BE2C (cell line): ENCODE results near the gene TMEM236. TPM values are rescaled to one million over a fixed set of nuclear protein-coding genes. Genes with fewer than 3 reads are reported as not detected.

Source experiments
- DNase-seq: peaks from one replicate; pipeline ENCODE4 v3.0.0-alpha.2; 2020
- H3K27me3 ChIP-seq: fragments of 250-450 bp; sonication (Bioruptor Pico); 2 replicates; pipeline ENCODE4 v1.5.1; 2020; ENCODE audit warnings: mild to moderate bottlenecking
- H3K36me3 ChIP-seq: fragments of 250-450 bp; sonication (Bioruptor Pico); 2 replicates; pipeline ENCODE4 v1.5.1; 2020; ENCODE audit warnings: mild to moderate bottlenecking
- H3K4me1 ChIP-seq: fragments of 250-450 bp; sonication (Bioruptor Pico); 2 replicates; pipeline ENCODE4 v1.5.1; 2020
- H3K4me3 ChIP-seq: 2 replicates; pipeline ENCODE4 v1.5.1; 2011; ENCODE audit warnings: low read depth, low read length
- H3K9me3 ChIP-seq: fragments of 250-450 bp; sonication (Bioruptor Pico); 2 replicates; pipeline ENCODE4 v1.5.1; 2020
- CTCF ChIP-seq: IDR thresholded peaks from 2 replicates; pipeline ENCODE4 v1.5.1; 2012; ENCODE audit warnings: mild to moderate bottlenecking, low read depth, low read length
- polyA plus RNA-seq: library from polyadenylated mRNA; unstranded; fragments of >200 nt; gene quantifications from one replicate; pipeline ENCODE4 v1.2.1, GENCODE V29; 2012; ENCODE audit warnings: low read depth, missing spikeins; ENCODE audit not compliant: insufficient read length, insufficient read depth

Gene TMEM236
- 0.23 TPM for polyA plus RNA-seq

GRCh38 chr10:17751781-17752445, at the start of gene TMEM236:
Gene TMEM236, plus strand, starts transcription at chr10:17752201. Its CDS starts 95 bp downstream, at chr10:17752296.
- H3K27me3 ChIP-seq, result no peaks in the 10 kb centered on the region
- H3K9me3 ChIP-seq, result no peaks in the 10 kb centered on the region
- no peak for DNase-seq
- TF ChIP-seq CTCF, result no peak
- H3K36me3 ChIP-seq, result no peaks in the 10 kb centered on the region
- H3K4me3 ChIP-seq, result no peak within 1 kb of the TSS
- H3K4me1 ChIP-seq, result no peaks in the 10 kb centered on the region

- DNase-seq, result no peak
- Histone ChIP-seq H3K36me3 (peaks cover 6% of the 10 kb centered on the region), H3K4me3 (no peak overlapping the region), H3K27me3 (no peaks in the 10 kb centered on the region), H3K4me1 (no peaks in the 10 kb centered on the region), H3K9me3 (no peaks in the 10 kb centered on the region)
- TF ChIP-seq CTCF, result no peak
Measured at GRCh38 chr10:17703706-17704105, 48.3 kb upstream of the TMEM236 start.

- DNase-seq, result no peak
- peaks cover 6% of the 10 kb centered on the region for H3K36me3 ChIP-seq
Measured at GRCh38 chr10:17708821-17709220, 43.2 kb upstream of the TMEM236 start.

GRCh38 chr10:17709492-17709891, 42.5 kb upstream of the TMEM236 start:
- H3K27me3 ChIP-seq, result no peaks in the 10 kb centered on the region
- peaks cover 8% of the 10 kb centered on the region for H3K36me3 ChIP-seq
- no peak overlapping the region for H3K4me3 ChIP-seq
- H3K9me3 ChIP-seq, result no peaks in the 10 kb centered on the region
- no peak for DNase-seq
- no peak for TF ChIP-seq CTCF
- no peaks in the 10 kb centered on the region; the same call in 1 of the 2 replicates for H3K4me1 ChIP-seq

More at GRCh38 chr10:17708821-17709220, 43.2 kb upstream of the TMEM236 start:
- Histone ChIP-seq H3K27me3 (no peaks in the 10 kb centered on the region), H3K9me3 (no peaks in the 10 kb centered on the region), H3K4me3 (no peak overlapping the region), H3K4me1 (no peaks in the 10 kb centered on the region; the same call in 1 of the 2 replicates)
- TF ChIP-seq CTCF, result no peak

- no peak for TF ChIP-seq CTCF
- Histone ChIP-seq H3K4me3 (no peak overlapping the region), H3K4me1 (no peaks in the 10 kb centered on the region; the same call in 1 of the 2 replicates), H3K36me3 (peaks cover 13% of the 10 kb centered on the region), H3K27me3 (no peaks in the 10 kb centered on the region), H3K9me3 (no peaks in the 10 kb centered on the region)
- DNase-seq, result no peak
Measured at GRCh38 chr10:17710181-17710580, 41.8 kb upstream of the TMEM236 start.

GRCh38 chr10:17712053-17712452, 39.9 kb upstream of the TMEM236 start:
- Histone ChIP-seq H3K27me3 (no peaks in the 10 kb centered on the region), H3K4me1 (no peaks in the 10 kb centered on the region; the same call in 1 of the 2 replicates), H3K9me3 (no peaks in the 10 kb centered on the region), H3K4me3 (peak overlapping the region; percentile 63), H3K36me3 (peaks cover 17% of the 10 kb centered on the region)
- TF ChIP-seq CTCF, result no peak
- no peak for DNase-seq
